GM21529 (cell line): Measurements from ENCODE around the gene CDKN3.
"Not testable (repeated sequence)": the region's sequence is repeated elsewhere in the genome, so short reads cannot be mapped to it uniquely, and the experiment has no call there.

ENCODE experiments used
- ATAC-seq: cut with Tn5 transposase; IDR thresholded peaks from one replicate; pipeline ENCODE4 v1.9.1; 2021; ENCODE audit not compliant: unreplicated experiment

Gene CDKN3

GRCh38 chr14:54423991-54424390, 27.2 kb downstream of the CDKN3 start:
- ATAC-seq: no peak

GRCh38 chr14:54424479-54424901, 27.7 kb downstream of the CDKN3 start:
- no peak for ATAC-seq

GRCh38 chr14:54425068-54425467, 28.3 kb downstream of the CDKN3 start:
- no peak for ATAC-seq

DNA sequence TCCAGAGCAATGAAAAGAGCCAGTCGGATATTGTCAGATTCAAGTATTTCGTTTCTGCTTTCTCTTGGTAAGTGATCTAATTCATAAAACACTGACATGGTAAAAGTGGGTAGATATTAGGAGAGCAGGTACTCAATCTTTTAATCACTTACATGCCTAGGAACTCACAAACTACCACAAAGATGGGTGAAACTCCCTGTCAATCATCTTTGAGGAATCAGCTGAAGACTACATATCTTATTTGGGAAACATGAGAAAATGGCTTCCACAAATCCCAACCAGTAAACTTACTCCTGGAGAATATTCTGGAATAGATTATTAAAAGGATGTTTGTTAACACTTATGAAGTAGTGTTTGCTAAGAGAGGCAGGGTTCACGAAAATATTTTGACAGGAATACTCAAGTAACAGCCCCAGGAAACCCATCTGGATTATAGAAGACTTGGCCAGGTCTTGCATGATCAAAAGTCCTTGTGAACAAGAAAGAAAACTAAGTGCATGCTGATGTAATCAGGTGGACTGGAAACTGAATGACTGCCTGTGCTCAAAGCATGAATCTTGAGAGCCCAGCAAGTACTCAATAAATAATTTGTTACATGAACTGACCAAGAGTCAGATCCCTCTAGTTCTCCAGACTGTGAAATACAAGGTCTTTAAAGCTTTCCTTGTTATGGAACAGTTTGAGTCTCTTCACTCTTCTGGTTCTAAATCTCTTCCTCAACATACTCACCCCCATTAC, 28.9 kb downstream of the CDKN3 start:
- no peak for ATAC-seq

- ATAC-seq: no peak
These were observed 31.1 kb downstream of the CDKN3 start for GRCh38 chr14:54427871-54428270.

DNA sequence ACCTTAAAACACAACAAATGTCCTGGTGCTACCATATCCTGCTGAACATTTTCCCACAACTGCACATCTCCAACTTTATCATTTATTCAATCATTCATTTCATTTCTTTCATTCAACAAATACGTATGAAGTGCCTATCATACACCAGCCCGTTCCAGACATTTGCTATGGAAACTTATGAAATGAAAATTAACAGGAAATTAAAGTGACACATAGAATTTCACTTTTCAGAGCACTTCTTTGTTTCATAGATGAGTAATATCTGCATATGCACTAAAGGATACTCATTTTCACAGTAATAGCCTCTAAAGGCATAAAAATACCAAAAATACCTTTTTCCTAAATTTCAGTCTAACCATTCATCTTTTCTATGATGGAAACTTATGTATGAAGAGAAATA, 31.7 kb downstream of the CDKN3 start:
- ATAC-seq: no peak

DNA sequence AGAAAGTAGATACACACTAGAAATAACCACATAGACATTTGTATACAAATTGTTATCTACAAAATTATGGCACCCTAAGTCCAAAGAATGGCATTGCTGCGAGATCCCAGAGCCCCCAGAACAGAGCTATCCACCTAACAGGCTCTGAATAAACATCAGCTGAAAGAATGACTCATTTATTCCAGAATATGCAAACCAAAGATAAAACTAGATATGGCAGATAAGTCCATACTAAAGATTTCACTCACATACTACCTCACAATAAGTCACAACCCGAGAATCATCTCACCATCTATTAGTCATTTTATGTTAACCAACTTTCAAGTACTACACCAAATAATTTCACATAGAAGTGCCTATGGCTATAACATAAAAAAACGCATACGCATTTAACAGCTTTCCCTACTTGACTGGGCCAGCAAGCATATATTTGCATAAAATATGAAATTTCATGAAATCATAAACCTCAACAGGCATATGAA, 38.7 kb downstream of the CDKN3 start:
- ATAC-seq: peak; percentile 60

DNA sequence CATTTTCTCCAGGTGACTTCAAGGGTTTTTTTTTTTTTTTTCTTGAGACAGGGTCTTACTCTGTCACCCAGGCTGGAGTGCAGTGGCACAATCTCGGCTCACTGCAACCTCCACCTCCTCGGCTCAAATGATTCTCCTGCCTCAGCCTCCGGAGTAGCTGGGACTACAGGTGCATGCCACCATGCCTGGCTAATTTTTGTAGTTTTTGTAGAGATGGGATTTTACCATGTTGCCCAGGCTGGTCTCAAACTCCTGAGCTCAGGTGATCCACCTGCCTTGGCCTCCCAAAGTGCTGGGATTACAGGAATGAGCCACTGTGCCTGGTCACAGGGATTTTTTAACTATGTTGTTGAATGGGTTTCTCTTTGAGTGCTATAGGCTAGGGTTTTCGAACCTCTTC, 41.1 kb downstream of the CDKN3 start:
- ATAC-seq: not testable (repeated sequence)

DNA sequence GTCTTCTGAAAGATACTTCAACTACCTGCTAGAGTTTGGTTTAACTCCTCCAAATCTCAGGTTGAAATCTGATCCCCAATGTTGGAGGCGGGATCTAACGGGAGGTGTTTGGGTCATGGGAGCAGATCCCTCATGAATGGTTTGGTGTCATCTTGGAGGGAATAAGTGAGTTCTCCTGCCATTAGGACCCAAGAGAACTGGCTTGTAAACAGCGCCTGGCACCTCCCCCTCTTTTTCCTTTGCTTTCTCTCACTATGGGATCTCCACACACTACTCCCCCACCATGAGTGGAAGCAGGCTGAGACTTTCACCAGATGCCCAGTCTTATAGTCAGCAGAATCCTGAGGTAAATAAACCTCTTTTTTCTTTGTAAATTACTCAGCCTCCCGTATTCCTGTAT, 41.9 kb downstream of the CDKN3 start:
- ATAC-seq: no peak

DNA sequence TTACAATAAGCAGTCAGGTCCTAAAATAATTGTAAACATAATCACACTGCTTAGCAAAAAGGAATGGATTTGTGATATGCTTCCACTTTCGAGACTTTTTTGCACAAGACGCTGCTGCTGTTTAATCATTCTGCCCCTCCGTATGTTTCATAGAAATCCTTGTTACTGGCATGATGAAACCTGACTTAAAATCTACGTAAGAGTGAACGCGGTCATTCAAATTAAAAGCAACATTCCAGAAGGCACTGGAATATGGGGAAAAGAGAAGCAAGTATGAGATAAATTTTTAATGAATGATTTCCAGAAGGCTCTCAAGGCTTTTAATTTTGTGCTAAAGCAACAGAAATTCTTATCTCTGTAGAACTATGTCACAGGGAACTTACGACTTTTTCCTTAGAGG, 43.2 kb downstream of the CDKN3 start:
- ATAC-seq: no peak

DNA sequence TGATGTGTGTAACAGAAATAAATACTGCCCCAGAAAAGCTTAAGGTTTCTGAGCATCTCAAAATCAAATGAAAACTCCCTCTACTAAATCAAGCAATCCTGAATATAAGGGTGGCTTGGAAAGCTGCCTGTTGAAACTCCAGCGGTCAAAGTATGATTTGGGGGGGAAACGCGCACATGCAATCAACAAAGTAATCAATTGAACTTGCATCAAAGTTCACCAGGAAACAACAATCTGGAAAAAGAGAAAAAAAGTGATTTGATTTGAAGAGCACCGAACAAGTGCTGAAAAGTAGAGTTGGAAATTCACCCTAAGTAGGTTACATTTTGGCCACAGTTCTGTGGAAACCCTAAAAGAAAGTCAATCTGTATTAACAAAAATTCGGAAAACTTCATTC, 43.7 kb downstream of the CDKN3 start:
- ATAC-seq: no peak

GRCh38 chr14:54440873-54441868, 44.4 kb downstream of the CDKN3 start, which contains the start of gene CNIH1:
TSS of gene CNIH1 (minus strand) at chr14:54441374. CDS start at chr14:54441327, 47 bp downstream.
- peak; percentile 92 for ATAC-seq

DNA sequence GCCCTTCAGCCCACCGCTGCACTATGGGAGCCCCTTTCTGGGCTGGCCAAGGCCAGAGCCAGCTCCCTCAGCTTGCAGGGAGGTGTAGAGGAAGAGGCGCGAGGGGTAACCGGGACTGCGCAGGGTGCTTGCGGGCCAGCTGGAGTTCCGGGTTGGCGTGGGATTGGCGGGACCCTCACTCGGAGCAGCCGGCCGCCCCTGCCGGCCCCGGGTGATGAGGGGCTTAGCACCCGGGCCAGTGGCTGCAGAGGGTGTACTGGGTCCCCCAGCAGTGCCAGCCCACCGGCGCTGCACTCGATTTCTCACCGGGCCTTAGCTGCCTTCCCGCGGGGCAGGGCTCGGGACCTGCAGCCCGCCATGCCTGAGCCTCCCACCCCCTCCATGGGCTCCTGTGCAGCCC, 46.2 kb downstream of the CDKN3 start:
- not testable (repeated sequence) for ATAC-seq

- ATAC-seq: no peak
These were observed 47.2 kb downstream of the CDKN3 start for GRCh38 chr14:54443981-54444380.

DNA sequence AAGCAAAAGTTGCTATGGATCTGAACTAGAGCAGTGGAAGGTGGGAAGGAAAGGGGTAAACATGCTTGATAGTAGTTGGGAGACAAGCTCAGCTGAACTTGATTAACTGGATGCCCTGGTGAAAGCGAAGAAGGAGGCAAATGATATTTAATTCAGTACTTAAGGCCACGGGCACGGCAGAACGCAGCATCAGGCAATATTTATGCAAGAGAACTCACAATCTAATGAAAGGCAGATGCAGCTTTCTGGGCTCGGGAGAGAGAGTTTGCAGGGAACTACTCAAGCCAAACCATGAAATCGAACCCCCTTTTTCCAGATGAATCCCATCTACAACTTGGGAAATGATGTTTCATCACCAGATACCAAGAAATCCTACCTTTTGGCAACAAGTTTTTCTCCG, 47.9 kb downstream of the CDKN3 start:
- no peak for ATAC-seq

GRCh38 chr14:54446161-54446693, 49.4 kb downstream of the CDKN3 start:
- ATAC-seq: no peak

DNA sequence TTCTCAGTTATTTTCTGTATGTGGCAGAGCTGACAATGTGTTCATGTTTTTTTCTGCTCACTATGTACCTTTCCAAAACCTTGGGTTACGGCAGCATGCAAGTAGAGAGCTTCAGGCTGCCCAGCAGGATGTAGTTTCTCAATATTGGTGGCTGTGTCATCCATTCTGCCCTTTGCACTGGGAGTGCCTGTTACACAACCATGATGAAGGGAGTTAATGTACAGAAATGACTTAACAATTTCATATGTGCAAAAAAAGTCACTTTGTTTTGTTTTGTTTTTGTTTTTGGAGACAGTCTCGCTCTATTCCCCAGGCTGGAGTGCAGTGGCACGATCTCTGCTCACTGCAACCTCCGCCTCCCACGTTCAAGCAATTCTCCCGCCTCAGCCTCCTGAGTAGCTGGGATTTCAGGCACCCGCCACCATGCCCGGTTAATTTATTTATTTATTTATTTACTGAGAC, 50.5 kb downstream of the CDKN3 start:
- ATAC-seq: no peak

DNA sequence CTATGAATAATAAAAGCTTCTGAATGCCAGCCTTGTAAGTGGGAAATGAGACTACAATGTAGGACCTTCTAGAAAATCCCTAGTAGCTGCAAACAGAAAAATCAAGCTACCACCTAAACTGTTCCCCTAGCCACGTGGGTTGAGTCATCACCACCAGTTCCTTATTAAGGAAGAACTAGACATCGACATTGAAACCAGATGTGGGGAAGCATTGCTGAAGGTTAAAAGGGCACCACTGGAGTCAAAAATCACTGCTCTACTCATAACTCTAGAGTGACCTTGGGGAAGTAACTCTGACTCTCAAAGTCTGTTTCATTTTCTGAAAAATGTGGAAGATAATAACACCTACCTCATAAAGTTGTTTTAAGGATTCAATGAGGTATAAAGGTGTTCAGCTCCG, 53.7 kb downstream of the CDKN3 start:
- ATAC-seq: peak; percentile 80

- no peak for ATAC-seq
These were observed 54.4 kb downstream of the CDKN3 start for GRCh38 chr14:54451121-54451601.

DNA sequence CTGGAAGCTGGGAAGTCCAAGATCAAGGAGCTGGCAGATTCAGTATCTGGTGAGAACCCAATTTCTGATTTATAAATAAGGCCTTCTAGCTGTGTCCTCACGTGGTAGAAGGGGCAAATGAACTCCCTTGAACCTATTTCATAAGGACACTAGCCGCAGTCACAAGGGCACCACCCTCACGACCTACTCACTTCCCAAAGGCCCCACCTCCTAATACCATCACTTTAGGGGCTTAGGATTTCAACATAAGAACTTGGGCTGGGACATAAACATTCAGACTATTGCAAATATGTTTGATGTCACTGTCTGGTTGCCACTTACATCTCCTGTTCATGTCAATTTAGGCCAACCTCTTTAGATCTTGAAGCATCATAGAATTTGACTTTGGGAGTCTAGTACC, 55.2 kb downstream of the CDKN3 start:
- no peak for ATAC-seq

- no peak for ATAC-seq
These were observed 56.4 kb downstream of the CDKN3 start for GRCh38 chr14:54453252-54453651.
